Neural cell (in vitro differentiated cells): Measurements from ENCODE around the gene LUZP1.

Source experiments
- EP300 ChIP-seq: fragments of 450-650 bp; conservative IDR thresholded peaks from 2 replicates; pipeline ENCODE4 v1.6.1; 2014; ENCODE audit warnings: antibody characterized with exemption, mild to moderate bottlenecking, moderate library complexity; ENCODE audit not compliant: poor library complexity, severe bottlenecking
- EZH2 ChIP-seq: fragments of 200-600, 300-800 bp; shearing (Covaris generic), sonication (generic); IDR thresholded peaks from 2 replicates; pipeline ENCODE4 v1.6.1; 2014; ENCODE audit warnings: antibody characterized with exemption, low read length, borderline replicate concordance, mild to moderate bottlenecking; ENCODE audit not compliant: insufficient read depth, poor library complexity, severe bottlenecking
- MXI1 ChIP-seq: fragments of 450-650 bp; conservative IDR thresholded peaks from 2 replicates; pipeline ENCODE4 v1.6.1; 2014; ENCODE audit warnings: antibody characterized with exemption, mild to moderate bottlenecking; ENCODE audit not compliant: poor library complexity, severe bottlenecking
- POLR2AphosphoS5 ChIP-seq: IDR thresholded peaks from 2 replicates; pipeline ENCODE4 v1.6.1; 2012
- RAD21 ChIP-seq: fragments of 450-650 bp; conservative IDR thresholded peaks from 2 replicates; pipeline ENCODE4 v1.6.1; 2014; ENCODE audit warnings: antibody characterized with exemption, mild to moderate bottlenecking, moderate library complexity
- SMC3 ChIP-seq: fragments of 450-650 bp; conservative IDR thresholded peaks from 2 replicates; pipeline ENCODE4 v1.6.1; 2014; ENCODE audit warnings: antibody characterized with exemption, mild to moderate bottlenecking, moderate library complexity; ENCODE audit not compliant: poor library complexity
- TF ChIP-seq, protein P1 (sequence below): fragments of 450-650 bp; IDR thresholded peaks from 2 replicates; pipeline ENCODE4 v1.5.1; 2014; ENCODE audit warnings: antibody characterized with exemption, mild to moderate bottlenecking, moderate library complexity; ENCODE audit not compliant: poor library complexity, severe bottlenecking
- TF ChIP-seq, protein P2 (sequence below): IDR thresholded peaks from 2 replicates; pipeline ENCODE4 v1.6.1; 2012; ENCODE audit warnings: borderline replicate concordance

DNA sequence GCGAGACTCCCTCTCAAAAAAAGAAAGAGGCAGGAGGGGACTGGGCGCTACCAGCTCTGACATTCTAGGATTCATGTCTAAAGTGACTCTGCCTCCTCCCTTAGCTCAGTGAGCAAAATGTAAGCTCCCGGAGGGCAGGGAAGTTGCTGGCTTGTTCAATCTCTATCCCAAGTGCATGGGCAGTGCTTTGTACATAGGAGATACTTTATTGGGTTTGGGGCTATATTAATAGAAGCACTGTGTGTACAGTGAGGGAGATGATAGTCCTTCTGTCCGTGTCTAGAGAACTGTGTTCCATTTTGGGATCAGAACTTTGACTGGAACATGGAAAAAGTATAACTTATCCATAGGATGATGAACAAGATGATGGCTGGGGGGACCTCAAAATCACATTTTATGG, 16.7 kb upstream of the LUZP1 start:
- TF ChIP-seq RAD21 (no peak), EZH2 (no peak), SMC3 (no peak), MXI1 (no peak), POLR2AphosphoS5 (no peak), EP300 (no peak)
- TF ChIP-seq, protein P1, sequence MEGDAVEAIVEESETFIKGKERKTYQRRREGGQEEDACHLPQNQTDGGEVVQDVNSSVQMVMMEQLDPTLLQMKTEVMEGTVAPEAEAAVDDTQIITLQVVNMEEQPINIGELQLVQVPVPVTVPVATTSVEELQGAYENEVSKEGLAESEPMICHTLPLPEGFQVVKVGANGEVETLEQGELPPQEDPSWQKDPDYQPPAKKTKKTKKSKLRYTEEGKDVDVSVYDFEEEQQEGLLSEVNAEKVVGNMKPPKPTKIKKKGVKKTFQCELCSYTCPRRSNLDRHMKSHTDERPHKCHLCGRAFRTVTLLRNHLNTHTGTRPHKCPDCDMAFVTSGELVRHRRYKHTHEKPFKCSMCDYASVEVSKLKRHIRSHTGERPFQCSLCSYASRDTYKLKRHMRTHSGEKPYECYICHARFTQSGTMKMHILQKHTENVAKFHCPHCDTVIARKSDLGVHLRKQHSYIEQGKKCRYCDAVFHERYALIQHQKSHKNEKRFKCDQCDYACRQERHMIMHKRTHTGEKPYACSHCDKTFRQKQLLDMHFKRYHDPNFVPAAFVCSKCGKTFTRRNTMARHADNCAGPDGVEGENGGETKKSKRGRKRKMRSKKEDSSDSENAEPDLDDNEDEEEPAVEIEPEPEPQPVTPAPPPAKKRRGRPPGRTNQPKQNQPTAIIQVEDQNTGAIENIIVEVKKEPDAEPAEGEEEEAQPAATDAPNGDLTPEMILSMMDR, result no peak
- TF ChIP-seq, protein P2, sequence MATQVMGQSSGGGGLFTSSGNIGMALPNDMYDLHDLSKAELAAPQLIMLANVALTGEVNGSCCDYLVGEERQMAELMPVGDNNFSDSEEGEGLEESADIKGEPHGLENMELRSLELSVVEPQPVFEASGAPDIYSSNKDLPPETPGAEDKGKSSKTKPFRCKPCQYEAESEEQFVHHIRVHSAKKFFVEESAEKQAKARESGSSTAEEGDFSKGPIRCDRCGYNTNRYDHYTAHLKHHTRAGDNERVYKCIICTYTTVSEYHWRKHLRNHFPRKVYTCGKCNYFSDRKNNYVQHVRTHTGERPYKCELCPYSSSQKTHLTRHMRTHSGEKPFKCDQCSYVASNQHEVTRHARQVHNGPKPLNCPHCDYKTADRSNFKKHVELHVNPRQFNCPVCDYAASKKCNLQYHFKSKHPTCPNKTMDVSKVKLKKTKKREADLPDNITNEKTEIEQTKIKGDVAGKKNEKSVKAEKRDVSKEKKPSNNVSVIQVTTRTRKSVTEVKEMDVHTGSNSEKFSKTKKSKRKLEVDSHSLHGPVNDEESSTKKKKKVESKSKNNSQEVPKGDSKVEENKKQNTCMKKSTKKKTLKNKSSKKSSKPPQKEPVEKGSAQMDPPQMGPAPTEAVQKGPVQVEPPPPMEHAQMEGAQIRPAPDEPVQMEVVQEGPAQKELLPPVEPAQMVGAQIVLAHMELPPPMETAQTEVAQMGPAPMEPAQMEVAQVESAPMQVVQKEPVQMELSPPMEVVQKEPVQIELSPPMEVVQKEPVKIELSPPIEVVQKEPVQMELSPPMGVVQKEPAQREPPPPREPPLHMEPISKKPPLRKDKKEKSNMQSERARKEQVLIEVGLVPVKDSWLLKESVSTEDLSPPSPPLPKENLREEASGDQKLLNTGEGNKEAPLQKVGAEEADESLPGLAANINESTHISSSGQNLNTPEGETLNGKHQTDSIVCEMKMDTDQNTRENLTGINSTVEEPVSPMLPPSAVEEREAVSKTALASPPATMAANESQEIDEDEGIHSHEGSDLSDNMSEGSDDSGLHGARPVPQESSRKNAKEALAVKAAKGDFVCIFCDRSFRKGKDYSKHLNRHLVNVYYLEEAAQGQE, result no peak
